OCI-LY1 (cell line): ENCODE measurements around the gene LMO2.

Source experiments
- EZH2 ChIP-seq: fragments of 200-600 bp; sonication (generic), shearing (Covaris generic); IDR thresholded peaks from 2 replicates; pipeline ENCODE4 v1.8.0; 2017; ENCODE audit warnings: borderline replicate concordance, mixed run types, mild to moderate bottlenecking, antibody characterized with exemption, low read length, moderate library complexity, mixed read lengths
- TF ChIP-seq, protein P1 (sequence below): fragments of 200-600 bp; sonication (generic), shearing (Covaris generic); IDR thresholded peaks from 2 replicates; pipeline ENCODE4 v1.5.1; 2017; ENCODE audit warnings: mild to moderate bottlenecking, antibody characterized with exemption, low read length, moderate library complexity, mixed read lengths

DNA sequence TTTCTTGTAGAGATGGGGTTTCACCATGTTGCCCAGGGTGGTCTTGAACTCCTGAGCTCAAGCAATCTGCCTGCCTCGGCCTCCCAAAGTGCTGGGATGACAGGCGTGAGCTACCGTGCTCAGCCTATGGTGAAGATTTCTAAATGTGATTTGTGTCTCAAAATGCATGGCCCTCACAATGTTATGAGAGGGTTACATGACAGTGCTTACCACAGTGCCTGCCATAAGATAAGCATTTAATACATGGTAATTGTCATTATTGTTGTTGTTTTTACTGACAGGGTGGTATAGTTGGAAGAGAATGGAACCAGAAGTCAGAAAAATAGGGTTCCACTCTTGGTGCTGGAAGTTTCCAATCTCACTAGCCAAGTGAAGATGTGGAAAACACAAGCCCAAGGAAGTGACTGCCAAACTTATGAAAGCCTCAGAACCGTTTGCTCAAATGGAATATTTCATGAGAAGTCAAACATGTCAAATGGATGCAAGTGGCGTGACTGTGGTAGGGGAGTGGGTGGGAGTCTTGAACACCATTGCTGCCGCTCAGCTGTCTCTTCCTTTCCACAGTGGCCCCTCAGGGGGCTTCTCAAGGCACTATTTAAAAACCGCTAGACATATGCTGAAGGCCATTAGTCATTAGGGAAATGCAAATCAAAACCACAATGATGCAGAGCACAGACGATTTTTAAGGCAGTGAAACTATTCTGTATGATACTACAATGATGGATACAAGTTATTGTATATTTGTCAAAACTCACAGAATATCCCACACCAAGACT, 29.1 kb upstream of the LMO2 start:
- TF ChIP-seq, protein P1, sequence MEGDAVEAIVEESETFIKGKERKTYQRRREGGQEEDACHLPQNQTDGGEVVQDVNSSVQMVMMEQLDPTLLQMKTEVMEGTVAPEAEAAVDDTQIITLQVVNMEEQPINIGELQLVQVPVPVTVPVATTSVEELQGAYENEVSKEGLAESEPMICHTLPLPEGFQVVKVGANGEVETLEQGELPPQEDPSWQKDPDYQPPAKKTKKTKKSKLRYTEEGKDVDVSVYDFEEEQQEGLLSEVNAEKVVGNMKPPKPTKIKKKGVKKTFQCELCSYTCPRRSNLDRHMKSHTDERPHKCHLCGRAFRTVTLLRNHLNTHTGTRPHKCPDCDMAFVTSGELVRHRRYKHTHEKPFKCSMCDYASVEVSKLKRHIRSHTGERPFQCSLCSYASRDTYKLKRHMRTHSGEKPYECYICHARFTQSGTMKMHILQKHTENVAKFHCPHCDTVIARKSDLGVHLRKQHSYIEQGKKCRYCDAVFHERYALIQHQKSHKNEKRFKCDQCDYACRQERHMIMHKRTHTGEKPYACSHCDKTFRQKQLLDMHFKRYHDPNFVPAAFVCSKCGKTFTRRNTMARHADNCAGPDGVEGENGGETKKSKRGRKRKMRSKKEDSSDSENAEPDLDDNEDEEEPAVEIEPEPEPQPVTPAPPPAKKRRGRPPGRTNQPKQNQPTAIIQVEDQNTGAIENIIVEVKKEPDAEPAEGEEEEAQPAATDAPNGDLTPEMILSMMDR = no peak
- TF ChIP-seq EZH2 = no peak
